HG03520 (cell line): Measurements from ENCODE around the gene KLHDC8A.

Experiments used
- ATAC-seq: cut with Tn5 transposase; IDR thresholded peaks from one replicate; pipeline ENCODE4 v1.9.1; 2021; ENCODE audit warnings: mild to moderate bottlenecking, moderate library complexity; ENCODE audit not compliant: unreplicated experiment

The KLHDC8A gene

DNA sequence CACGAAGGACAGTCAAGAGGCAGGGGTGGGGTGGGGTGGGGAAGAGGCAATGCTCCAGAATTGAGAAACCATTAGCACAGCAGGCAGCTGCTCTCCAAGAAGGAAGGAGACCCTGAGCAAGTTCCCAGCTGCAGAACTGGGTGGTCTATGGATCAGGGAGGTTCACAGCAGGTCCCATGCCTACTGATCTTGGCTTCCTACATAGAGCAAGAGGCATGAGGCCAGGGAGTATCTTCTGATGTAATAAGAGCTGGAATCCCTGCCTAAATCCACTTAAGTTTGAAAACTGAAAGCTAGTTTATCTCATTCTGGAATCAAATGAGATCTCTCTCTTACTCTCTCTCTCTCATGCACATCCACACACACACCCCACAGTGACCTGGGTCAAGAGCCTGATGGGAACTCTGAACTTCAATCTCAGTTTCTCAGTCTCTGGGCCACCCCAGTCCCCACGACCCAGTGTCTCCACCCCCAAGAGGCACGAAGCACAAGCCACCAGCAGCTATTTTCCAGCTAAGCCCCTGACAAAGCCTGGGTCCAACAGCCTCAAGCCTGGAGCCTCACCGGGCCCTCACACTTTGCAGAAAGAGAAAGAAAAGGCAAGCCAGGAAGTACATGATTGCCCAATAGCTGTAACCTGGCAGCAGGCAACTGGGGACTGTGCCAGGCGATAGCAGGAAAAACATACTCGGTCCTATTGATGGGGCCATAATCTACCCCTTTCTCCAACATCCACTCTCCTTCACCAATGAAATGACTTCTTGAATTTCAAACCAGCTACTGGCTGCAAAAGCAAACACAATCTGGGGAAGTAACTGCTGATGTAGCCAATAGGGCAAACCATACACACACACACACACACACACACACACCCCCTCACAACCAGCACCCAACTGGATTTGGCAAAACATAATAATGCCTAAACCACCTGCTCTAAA lies 37.4 kb downstream of the KLHDC8A start:
- ATAC-seq: no peak

DNA sequence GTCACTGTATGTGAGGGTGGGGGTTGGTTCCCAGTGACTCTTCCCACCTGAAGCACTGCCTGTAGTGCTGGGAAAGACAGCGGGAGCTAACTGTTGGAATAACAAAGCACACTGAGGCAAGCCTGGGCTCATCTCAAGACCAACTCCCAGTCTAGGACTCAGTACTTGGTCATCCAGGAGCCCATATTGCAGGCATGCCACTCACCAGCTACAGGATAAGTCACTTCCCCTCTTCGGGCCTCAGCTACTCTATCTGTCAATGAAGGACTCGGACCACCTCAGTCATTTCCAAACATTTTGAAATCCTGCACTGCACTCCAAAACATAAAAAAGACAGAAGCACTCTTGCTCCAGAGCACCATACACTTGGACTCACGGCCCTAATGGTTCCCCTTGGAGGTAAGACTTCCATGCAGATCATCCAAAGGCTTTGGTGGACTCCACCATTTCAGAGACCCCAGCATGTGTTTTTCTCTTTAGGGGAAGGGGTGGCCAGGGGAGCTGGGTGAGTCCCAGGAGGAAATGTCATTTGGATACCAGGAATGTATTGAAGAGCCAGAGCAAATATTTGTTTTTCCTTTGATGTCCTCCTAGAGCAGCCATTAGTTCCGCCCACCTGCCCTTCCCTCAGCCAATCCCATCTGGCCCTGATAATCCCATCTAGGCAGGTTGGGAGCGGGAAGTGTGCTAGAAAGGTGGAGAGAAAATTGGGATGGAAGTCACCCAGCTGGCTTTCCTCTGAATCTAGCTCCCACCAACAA lies 38.3 kb downstream of the KLHDC8A start:
- ATAC-seq: no peak

GRCh38 chr1:205317311-205317917 lies 39.3 kb downstream of the KLHDC8A start:
- ATAC-seq: no peak

DNA sequence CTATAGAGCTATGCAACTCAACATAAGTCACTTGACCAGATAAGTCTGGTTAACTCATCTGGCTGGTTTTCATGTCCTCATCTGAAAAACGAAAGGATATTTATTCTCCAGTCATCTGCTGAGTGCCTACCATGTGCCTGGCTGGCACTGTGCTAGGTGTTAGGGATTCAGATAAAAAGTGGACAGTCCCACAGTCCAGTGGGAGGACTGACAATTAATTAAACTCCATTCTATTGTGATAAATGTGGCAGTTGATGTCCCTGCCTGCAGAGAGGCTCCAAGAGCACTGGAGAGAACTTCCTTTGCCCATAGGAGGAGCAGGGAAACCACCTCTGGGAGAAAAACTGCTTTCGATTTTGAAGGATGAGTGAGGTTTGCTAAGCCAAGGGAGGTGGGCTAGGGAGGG lies 40.6 kb downstream of the KLHDC8A start:
- no peak for ATAC-seq

DNA sequence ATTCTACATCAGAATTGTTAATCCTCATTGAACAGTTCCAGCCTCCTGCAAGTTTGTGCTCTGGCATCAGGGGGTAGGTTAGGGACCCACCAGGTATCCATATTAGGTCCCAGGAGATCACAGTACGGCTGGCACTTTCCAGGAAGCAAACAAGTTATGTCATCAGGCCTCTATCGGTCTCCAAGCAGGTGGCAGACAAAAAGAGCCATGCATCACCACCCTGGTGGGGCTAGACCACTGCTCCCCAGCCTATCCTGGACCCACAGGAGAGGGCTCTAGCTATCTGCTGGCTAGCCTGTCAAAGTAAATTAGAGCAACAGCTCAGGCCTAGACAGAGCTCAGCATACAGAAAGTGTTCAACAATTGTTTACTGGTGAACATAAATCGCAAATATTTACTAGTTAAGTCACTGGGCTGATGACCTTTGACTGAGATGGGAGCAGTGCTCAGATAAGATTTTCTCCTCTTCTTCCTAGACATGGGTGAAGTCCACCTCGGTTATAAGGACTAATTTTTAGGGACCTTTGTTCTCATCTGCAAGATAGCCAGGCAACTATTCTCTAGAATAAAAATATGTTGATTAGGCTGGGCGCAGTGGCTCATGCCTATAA lies 41.6 kb downstream of the KLHDC8A start:
- no peak for ATAC-seq

- ATAC-seq: no peak
These were observed 43.0 kb downstream of the KLHDC8A start for GRCh38 chr1:205313563-205314308.

- no peak for ATAC-seq
These were observed 43.7 kb downstream of the KLHDC8A start for GRCh38 chr1:205312866-205313562.

DNA sequence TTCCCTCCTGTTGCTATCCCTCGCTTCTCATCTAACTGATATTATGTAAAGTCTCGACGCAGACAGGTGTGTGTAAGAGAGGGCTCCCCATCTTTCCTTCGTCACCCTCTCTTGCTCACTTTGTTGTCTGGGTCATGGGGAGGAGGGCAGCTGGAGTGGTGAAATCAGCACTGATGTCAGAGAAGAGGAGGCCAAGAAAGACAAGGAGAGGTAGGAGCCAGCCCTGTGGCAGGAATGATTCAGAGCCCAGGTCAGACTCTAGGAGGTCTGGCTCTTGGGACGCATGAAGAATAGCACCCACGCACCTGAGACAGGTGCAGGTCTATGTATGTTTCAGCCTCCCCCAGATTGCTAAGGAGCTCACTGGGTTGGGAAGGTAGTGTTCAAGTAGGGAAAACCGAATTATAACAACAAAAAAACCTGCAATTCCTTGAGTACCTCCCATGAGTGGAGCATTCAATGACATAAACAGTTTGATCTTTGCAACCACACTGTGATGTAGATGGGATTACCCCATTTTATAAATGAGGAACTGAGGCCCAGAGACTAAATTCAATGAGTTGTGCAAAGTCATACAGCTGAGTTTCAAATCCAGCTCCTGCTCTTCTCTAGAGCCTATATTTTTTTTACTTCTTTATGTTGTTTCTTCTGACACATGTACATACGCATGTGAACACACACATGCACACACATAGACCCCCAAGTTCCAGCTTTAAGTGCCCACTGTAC lies 45.6 kb downstream of the KLHDC8A start:
- no peak for ATAC-seq

- ATAC-seq: no peak
These were observed 47.0 kb downstream of the KLHDC8A start for GRCh38 chr1:205309741-205310140.

GRCh38 chr1:205306929-205307566 lies 49.7 kb downstream of the KLHDC8A start:
- no peak for ATAC-seq

DNA sequence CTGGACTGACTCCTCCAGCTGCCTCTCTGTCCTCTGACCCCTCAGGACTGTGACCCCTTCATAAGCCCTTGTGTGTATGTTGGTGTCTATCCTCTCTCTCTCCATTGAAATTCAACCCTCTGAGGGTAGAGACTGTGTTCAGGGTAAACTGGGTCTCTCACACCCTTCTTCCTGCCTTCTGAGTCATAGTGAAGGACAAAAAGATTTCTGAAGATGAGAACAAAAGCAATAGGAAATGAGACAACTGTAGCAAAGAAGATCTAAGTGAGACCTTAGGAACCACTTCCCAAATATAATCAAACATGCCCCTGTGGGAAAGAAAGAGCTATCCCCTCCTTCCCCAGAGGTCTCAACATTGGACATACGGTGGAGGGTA lies 52.0 kb downstream of the KLHDC8A start:
- ATAC-seq: no peak

- no peak for ATAC-seq
These were observed 52.6 kb downstream of the KLHDC8A start for GRCh38 chr1:205304046-205304694.

DNA sequence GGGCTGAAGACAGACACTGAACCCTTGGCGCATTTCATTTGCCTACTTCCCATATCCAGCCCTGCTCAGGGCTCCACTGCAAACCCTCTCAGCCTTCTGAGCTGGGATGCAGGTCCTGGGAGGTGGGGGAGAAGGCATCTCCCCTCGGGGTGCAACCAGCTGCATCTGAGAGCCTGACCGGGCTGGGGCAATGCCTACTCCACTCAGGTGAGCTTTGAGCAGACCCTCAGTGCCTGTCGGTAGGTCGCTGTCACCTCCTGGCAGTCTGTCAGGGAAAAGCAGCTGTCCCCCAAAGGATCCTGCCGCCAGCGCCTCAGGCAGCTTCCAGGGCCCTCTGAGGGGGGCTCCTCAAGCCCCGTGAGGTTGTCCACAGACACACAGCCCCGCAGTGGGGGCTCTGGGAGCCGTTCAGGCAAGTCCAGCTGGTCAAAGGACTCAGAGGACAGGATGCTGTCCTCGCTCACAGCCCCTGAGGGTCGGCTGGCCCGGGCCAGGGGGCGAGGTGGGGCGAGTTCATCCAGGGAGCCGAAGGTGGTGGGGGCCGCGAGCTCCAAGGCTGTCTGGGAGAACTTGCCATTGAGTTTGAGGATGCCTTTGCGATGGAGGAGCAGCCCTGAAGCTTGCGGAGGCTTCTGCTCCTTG lies 53.4 kb downstream of the KLHDC8A start:
- ATAC-seq: no peak

DNA sequence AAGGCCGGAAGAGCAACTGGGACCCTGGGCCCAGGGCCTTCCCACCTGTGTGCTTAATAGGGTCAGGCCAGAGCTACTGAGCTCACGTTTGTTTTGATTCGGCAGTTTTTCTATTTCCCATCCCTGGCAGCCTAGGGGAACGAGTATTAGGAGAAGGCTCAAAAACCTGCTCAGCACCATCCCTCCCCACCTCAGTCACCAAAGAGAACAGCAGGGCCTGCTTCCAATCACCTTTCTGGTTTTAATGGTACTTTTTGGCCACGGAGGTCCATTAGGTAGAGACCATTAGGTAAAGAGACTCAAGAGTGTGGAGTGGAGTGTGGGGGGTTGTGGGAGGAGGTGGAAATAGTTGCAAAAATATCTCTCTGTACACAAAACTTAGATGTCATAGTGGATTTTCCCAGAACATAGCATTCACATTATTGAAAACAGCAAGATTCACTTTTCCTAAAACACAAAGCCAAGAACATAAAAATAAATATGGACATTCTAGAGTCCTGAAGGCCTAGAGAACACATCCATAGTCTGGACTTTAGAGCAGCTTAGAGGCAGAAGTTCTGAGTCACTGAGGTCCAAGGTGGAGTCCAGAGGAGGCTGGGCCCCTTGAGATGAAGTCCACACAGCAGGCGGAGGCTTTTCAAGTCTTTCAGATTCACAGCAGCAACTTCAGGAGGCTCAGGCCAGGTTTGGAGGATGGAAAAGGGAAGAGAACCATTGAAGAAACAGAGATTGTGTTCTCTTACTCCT lies 54.7 kb downstream of the KLHDC8A start:
- no peak for ATAC-seq

- no peak for ATAC-seq
These were observed 55.4 kb downstream of the KLHDC8A start for GRCh38 chr1:205301205-205301821.

- ATAC-seq: no peak
These were observed 56.6 kb downstream of the KLHDC8A start for GRCh38 chr1:205300149-205300548.
